ENCODE measurements around the gene HS2ST1.

Gene HS2ST1

DNA sequence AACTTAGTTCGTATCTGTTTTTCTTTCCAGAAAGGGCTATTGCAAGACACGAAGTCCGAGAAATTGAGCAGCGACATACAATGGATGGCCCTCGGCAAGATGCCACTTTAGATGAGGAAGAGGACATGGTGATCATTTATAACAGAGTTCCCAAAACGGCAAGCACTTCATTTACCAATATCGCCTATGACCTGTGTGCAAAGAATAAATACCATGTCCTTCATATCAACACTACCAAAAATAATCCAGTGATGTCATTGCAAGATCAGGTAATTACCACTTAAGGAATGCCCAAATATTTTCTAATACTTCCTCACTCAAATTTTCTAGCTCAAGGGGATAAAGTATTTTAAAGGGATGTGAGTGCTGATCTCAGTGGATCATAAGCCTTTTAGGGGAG, 158.5 kb downstream of the HS2ST1 start:
- no peak for DNase-seq (ENCODE audit: low spot score)
- TF ChIP-seq, protein P1, sequence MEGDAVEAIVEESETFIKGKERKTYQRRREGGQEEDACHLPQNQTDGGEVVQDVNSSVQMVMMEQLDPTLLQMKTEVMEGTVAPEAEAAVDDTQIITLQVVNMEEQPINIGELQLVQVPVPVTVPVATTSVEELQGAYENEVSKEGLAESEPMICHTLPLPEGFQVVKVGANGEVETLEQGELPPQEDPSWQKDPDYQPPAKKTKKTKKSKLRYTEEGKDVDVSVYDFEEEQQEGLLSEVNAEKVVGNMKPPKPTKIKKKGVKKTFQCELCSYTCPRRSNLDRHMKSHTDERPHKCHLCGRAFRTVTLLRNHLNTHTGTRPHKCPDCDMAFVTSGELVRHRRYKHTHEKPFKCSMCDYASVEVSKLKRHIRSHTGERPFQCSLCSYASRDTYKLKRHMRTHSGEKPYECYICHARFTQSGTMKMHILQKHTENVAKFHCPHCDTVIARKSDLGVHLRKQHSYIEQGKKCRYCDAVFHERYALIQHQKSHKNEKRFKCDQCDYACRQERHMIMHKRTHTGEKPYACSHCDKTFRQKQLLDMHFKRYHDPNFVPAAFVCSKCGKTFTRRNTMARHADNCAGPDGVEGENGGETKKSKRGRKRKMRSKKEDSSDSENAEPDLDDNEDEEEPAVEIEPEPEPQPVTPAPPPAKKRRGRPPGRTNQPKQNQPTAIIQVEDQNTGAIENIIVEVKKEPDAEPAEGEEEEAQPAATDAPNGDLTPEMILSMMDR (IDR thresholded peaks at IDR 0.05; ENCODE audit: extremely low read depth, missing control alignments): no peak

DNA sequence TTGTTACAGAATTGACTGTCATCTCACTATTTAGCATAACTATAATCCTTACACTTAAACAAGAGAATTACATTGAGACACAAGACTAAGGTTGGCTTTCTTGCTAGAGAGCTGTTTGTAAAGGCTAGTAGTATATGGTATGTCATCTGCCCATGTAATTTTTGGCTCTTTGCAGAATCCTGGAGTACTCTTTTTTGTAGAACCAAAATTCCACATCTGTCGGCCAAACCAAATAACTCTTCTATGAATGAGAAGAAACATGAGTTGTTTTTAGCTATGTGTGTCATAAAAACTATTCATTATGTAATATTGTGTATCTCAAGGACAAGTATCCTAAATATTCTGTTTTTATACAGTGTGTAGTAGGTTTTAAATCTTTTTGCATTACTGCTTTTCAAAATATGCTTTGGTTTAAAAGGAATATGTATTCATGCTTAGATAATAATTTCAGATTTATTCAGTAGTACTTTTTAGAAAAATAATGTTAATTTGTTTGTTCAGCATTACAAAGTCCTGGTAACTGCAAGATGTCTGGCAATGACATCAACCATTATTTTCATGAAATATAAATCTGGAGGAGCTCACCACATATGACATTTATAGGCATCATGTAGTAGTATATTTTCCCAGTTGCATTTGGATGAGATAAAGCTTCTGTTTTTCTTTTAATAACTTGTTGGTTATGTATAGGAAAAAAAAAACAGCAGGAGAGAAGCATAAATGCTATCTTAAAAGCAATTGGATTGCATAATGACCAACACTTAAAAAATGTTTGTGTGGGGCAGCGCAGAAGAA, 159.8 kb downstream of the HS2ST1 start:
- DNase-seq (ENCODE audit: low spot score): no peak
- TF ChIP-seq, protein P1 (IDR thresholded peaks at IDR 0.05; ENCODE audit: extremely low read depth, missing control alignments): no peak

DNA sequence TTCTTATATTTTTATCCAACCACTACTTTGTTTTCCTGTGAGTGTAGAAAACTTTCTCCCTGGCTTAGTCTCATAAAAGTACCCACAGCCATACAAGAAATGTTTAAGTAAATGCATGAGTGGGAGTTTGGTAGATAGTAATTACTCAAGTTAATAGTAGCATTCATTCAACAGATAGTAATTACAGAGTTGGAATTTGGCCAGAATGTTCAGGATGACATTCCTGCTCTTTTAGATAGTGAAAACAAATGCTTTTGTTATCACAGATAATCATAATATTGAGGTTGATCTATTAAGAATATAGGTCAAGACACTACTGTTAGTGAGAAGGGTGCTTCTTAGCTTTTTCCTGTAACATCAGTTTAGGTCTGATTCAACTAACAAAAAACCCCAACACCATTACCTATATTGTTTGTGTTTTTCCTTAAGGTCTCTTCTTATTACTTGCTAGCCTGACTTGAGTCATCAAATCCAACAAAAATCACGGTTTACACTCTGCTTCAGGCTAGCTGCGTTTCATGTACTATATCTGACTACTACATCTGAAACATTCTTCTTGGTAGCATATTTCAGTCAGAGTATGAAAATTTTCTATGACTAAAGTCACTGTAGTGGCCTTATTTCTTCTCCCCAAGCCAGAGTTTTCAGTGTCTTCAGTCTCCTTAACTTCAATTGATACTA, 163.7 kb downstream of the HS2ST1 start:
- no peak for DNase-seq (ENCODE audit: low spot score)
- TF ChIP-seq, protein P1 (IDR thresholded peaks at IDR 0.05; ENCODE audit: extremely low read depth, missing control alignments): no peak

DNA sequence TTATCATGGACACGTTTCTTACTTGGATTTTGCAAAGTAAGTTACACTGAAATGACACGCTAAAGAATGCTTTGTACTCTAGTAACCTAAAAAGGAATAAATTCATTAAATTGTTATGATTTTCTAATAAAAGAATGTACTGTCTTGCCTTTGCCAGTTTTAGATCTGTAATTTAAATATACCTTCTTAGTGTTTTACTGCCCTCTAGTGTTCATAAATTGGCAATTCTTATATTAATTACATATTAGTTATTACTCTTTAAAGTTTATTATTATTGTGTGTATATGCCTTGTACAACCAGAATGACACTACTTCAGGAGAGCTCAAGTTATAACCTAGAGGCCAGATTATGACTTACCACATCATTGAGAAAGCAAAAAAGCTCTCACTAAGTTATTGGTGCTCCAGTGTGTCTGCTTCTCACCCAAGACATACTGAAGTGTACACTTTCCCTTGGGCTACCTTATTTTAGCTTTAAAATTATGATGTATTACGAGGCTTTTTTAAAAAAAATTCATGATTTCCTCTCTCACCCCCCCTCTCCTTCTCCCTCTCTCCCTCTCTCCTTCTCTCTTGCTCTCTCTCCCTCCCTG, 169.9 kb downstream of the HS2ST1 start:
- TF ChIP-seq, protein P1 (IDR thresholded peaks at IDR 0.05; ENCODE audit: extremely low read depth, missing control alignments): no peak
- DNase-seq (ENCODE audit: low spot score): peak; percentile 10

DNA sequence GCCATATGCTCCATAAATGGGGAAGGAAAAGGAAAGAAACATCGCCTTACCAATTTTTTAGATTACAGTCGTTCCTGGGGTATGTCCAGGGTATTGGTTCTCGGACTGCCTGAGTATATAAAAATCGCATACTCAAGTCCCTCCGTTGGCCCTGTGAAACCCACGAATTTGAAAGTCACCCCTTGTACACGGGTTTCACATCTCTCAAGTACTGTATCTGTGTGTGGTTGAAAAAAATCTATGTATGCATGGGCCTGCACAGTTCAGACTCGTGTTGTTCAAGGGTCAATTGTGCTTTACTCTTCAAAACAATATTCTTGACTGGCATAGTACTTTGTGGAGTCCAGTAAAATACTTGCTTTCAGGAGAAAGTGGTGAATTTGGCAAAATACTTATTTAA, 171.7 kb downstream of the HS2ST1 start:
- DNase-seq (ENCODE audit: low spot score): no peak
- TF ChIP-seq, protein P1 (IDR thresholded peaks at IDR 0.05; ENCODE audit: extremely low read depth, missing control alignments): no peak

DNA sequence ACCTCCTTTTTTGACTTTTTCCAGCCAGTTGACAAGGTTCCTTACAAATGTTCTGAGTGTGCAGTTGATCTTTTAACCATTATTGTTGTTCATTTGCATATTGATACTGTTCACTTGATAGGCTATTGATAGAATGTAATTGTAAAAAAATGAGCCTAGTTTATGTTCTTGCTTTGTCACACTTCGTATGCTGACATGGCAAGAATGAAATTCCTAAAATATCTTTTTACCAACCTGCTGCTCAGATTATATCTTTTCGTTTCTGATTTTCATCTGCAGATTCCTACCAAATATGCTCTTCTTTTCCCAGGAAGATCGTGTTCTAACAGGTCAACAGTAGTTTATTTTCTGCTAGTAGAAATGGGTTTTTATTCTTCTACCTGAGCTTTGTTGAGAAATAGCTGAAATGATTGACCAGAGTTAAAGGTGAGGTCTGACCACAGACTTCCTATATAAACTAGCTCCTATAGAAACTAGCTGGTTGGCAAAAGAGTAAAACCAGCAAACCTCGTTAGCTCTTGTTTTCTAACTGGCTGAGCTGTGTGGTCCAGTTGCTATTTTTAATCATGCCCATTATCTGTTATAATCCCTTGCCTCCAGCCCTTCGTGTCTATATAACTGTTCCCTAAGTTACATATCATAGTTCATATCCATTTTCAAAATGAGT, 174.8 kb downstream of the HS2ST1 start:
- no peak for DNase-seq (ENCODE audit: low spot score)

More for the DNA sequence above, 174.8 kb downstream of the HS2ST1 start:
- TF ChIP-seq, protein P1 (IDR thresholded peaks at IDR 0.05; ENCODE audit: extremely low read depth, missing control alignments): no peak
